Mucosa of descending colon (tissue), 3 donors: ENCODE measurements around the gene FAM222B. TPM values are rescaled to one million over a fixed set of nuclear protein-coding genes. Genes with fewer than 3 reads are reported as not detected.

ENCODE experiments used
- ATAC-seq: fragments of 200-7000 bp; cut with Tn5 transposase; one replicate; pipeline ENCODE4 v1.9.1; 2020; ENCODE audit warnings: mild to moderate bottlenecking, moderate library complexity
- DNase-seq, 3 donors: peaks; one replicate each; pipeline ENCODE4 v3.0.0-alpha.2; 2020
- H3K36me3 ChIP-seq: fragments of 200-600 bp; one replicate; pipeline ENCODE4 v1.8.0; 2021; ENCODE audit warnings: low read depth, mild to moderate bottlenecking
- H3K4me1 ChIP-seq: fragments of 200-600 bp; one replicate; pipeline ENCODE4 v1.8.0; 2021; ENCODE audit warnings: low read depth, mild to moderate bottlenecking
- H3K4me3 ChIP-seq: fragments of 200-600 bp; one replicate; pipeline ENCODE4 v1.8.0; 2021; ENCODE audit warnings: mild to moderate bottlenecking
- H3K9me3 ChIP-seq: fragments of 200-600 bp; one replicate; pipeline ENCODE4 v1.8.0; 2021; ENCODE audit warnings: mild to moderate bottlenecking
- intact Hi-C, 2 donors: fragments of 100-400 bp; cut with DNase I in 1 of 2; cut with micrococcal nuclease in 1 of 2; formaldehyde crosslinking; loops; one replicate each; pipeline versions ENCODE4 v1.11.0 to v1.11.1; 2022; cut with DNase I, micrococcal nuclease
- total RNA-seq, 3 donors: library from RNA; stranded (reverse); fragmentation: NEBNext Ultra II Directional in 2 of 3; extraction: Animal tissue kit (Norgen Biotek cat#: 25700) in 2 of 3; gene quantifications; one replicate each; pipeline versions ENCODE4 v1.2.1 to v1.2.4, GENCODE V29; 2021 to 2023
- TF ChIP-seq, protein P1 (sequence below): fragments of 200-600 bp; IDR thresholded peaks from one replicate; pipeline ENCODE4 v1.8.0; 2022; ENCODE audit warnings: antibody characterized with exemption, mild to moderate bottlenecking
- donor health status: DM: no; HTN: no; CAD: no; lungs with moderate emphysema.
- donor health status: DM: no; HTN: no; CAD: no.
- donor health status: DM: no; HTN: yes; CAD: no.

Gene FAM222B
- total RNA-seq, 3 donors from 2014 or later = 25.3 to 40.0 (median 30.0) TPM

DNA sequence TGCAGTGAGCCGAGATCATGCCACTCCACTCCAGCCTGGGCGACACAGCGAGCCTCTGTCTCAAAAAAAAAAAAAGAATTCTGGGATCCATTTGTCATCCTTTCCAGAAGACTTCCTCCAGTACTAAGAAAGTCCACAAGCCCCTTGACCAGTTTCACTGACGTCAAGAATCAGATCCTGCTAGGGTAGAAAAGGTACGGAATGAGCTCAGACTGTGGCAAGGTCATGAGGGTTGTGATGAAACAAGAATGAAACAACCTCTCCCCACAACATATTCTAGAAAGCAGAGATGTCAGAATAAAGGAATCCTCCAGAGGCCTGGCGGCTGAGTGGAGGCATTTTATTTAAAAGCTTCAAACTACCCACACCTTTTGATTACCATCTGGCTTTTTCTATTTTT lies 68.9 kb downstream of the FAM222B start:
- DNase-seq = no peak
- Histone ChIP-seq H3K36me3 (no peaks in the 10 kb centered on the region), H3K9me3 (no peaks in the 10 kb centered on the region), H3K4me3 (no peak overlapping the region), H3K4me1 (no peaks in the 10 kb centered on the region)
- ATAC-seq = no peak
- intact Hi-C loops = no loop called here
- TF ChIP-seq, protein P1, sequence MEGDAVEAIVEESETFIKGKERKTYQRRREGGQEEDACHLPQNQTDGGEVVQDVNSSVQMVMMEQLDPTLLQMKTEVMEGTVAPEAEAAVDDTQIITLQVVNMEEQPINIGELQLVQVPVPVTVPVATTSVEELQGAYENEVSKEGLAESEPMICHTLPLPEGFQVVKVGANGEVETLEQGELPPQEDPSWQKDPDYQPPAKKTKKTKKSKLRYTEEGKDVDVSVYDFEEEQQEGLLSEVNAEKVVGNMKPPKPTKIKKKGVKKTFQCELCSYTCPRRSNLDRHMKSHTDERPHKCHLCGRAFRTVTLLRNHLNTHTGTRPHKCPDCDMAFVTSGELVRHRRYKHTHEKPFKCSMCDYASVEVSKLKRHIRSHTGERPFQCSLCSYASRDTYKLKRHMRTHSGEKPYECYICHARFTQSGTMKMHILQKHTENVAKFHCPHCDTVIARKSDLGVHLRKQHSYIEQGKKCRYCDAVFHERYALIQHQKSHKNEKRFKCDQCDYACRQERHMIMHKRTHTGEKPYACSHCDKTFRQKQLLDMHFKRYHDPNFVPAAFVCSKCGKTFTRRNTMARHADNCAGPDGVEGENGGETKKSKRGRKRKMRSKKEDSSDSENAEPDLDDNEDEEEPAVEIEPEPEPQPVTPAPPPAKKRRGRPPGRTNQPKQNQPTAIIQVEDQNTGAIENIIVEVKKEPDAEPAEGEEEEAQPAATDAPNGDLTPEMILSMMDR = no peak

DNA sequence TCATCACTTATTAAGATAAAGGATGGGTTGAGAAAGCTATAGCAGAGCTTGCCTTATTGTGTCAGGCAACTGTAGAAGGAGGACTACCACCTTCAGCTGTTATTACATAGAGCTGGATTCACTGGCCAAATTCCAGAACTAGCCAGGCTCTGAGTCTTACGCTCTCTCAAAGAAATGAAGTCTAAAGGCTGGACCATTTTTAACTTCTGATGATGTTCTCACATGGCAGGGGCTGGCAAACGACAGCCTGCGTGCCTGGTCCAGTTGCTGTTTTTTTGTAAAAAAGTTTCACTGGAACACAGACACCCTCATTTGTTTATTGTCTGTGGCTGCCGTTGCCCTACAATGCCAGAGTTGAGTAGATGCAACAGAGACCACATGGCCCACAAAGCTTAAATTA lies 77.6 kb downstream of the FAM222B start:
- DNase-seq = no peak
- H3K36me3 ChIP-seq = no peaks in the 10 kb centered on the region
- ATAC-seq = no peak
- peaks cover 9% of the 10 kb centered on the region for H3K4me1 ChIP-seq
- no peak overlapping the region for H3K4me3 ChIP-seq
- no peaks in the 10 kb centered on the region for H3K9me3 ChIP-seq
- TF ChIP-seq, protein P1 = no peak
- intact Hi-C loops = no loop called here

DNA sequence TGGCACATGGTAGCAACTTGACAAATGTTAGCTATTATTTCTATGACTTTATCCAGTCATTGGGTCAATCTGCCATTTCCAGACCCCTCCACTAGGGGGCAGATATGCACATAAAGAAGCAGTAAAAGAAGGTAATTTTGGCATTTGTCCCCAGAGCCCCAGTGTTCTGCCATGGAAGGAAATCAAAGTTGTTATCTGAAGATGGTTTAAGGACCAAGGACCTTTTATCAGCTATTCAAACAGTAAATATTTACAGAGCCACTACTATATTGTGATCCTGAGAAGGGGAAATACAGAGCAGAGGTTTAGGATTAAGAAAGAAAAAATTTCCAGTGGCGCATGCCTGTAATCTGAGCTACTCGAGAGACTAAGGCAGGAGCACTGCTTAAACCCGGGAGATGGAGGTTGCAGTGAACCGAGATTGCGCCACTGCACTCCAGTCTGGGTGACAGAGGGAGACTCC lies 78.8 kb downstream of the FAM222B start:
- Histone ChIP-seq H3K9me3 (no peaks in the 10 kb centered on the region), H3K4me3 (no peak overlapping the region), H3K36me3 (no peaks in the 10 kb centered on the region), H3K4me1 (peaks cover 9% of the 10 kb centered on the region)
- TF ChIP-seq, protein P1 = peak; percentile 82
- peak; percentile 82 for ATAC-seq
- DNase-seq = peak in 1 of 3 donors; percentile 94
- intact Hi-C loops = no loop called here

DNA sequence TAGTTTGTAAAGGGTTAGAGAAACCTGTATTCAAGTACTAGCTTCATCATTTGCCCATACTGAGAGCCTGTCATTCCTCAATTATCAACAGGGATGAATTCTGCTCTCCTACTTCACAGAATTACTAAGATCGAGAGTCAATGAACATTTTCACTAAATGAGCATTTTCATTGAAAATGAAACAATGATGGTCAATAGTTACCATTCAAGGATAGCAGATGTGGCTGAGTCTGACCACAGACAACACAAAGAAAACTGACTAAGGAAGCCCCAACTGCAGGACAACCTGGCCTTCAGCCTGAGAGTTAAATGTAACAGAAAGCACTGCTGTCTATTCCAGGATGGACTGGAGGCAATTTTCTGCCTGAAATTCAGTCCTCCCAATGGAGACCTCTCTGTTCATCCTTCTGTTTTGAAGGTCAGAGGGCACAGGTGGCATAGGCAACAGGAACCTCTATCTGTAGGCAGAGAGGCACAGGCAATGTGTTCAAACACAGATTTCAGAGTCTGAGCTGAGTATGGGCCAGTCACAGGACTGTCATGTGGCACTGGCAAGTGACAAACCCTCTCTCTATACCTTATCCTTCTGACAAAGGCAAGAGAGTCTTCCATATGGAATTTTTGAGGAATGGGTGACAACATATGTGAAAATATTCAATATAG lies 79.3 kb downstream of the FAM222B start:
- DNase-seq (no peak), ATAC-seq (peak; percentile 5)
- intact Hi-C loops = no loop called here
- H3K36me3 ChIP-seq = no peaks in the 10 kb centered on the region
- TF ChIP-seq, protein P1 = no peak
- no peaks in the 10 kb centered on the region for H3K9me3 ChIP-seq
- peaks cover 9% of the 10 kb centered on the region for H3K4me1 ChIP-seq
- no peak overlapping the region for H3K4me3 ChIP-seq

DNA sequence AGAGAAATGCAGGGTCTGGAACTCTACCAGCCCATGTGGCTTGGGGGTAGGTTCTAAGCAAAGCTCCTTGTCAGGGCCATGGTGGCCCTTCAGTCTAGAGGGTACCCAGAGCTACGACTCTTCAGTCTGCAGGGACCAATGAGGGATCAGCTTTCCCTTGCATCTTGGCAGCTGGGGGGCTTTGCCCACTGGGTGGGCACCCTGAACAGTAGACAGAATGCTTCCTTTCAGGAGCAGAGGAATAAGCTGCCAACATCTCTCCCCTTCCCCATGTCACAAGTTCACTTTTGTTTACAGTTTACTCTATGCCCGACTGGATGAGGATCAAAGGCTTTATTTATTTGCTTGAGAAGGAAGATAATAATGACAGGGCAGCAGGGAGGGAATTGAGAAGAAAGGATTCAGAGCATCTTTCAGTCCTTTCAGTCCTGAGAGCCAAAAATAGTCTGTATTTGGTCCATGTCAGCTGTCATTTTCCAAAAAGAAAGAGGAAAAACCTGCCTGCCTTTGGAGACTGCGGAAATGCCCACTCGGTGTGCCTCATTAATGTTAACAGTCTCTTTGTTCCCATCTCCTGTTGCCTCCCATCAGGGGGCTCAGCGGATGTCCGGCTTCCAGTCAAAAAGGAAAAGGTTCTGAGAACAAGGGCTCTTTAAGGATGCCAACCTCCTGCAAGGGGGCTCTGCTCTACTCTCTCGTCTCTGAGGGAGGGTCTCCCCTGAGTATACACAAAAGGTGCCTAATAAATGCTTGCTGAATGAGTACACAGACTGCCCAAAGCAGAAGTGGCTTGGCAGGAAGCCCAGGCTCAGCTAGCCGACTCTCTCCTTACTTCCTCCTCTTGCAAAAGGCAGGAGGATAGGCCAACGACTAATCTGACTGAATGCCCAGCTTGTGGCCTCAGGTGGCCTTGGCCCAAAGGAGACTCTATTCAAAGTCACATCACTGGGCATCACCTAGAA lies 81.7 kb downstream of the FAM222B start:
- TF ChIP-seq, protein P1 = no peak
- intact Hi-C loops = no loop called here
- no peak overlapping the region for H3K4me3 ChIP-seq
- peaks cover 9% of the 10 kb centered on the region for H3K4me1 ChIP-seq
- no peaks in the 10 kb centered on the region for H3K36me3 ChIP-seq
- H3K9me3 ChIP-seq = no peaks in the 10 kb centered on the region
- DNase-seq (peak; percentile 69 to 77 (median 75)), ATAC-seq (peak; percentile 79)
